Ishikawa (cell line): ENCODE results near the gene CENPC.

Experiments used
- CEBPB ChIP-seq: IDR thresholded peaks from 2 replicates; pipeline ENCODE4 v1.6.1; 2012
- CREB1 ChIP-seq: IDR thresholded peaks from 2 replicates; pipeline ENCODE4 v1.6.1; 2012; ENCODE audit warnings: low read depth
- EGR1 ChIP-seq: IDR thresholded peaks from 2 replicates; pipeline ENCODE4 v1.6.1; 2012
- EP300 ChIP-seq: IDR thresholded peaks from 2 replicates; pipeline ENCODE4 v1.6.1; 2012; ENCODE audit warnings: borderline replicate concordance
- FOXM1 ChIP-seq: IDR thresholded peaks from 2 replicates; pipeline ENCODE4 v1.6.1; 2012; ENCODE audit warnings: low read depth, borderline replicate concordance
- NFIC ChIP-seq: IDR thresholded peaks from 2 replicates; pipeline ENCODE4 v1.6.1; 2012
- RAD21 ChIP-seq: IDR thresholded peaks from 2 replicates; pipeline ENCODE4 v1.6.1; 2012; ENCODE audit warnings: low read depth
- TAF1 ChIP-seq: IDR thresholded peaks from 2 replicates; pipeline ENCODE4 v1.6.1; 2012; ENCODE audit warnings: low read depth, mild to moderate bottlenecking
- TCF12 ChIP-seq: IDR thresholded peaks from 2 replicates; pipeline ENCODE4 v1.6.1; 2012; ENCODE audit warnings: low read depth
- TEAD4 ChIP-seq: IDR thresholded peaks from 2 replicates; pipeline ENCODE4 v1.6.1; 2012
- YY1 ChIP-seq: IDR thresholded peaks from 2 replicates; pipeline ENCODE4 v1.6.1; 2012; ENCODE audit warnings: low read depth
- ZBTB7A ChIP-seq: IDR thresholded peaks from 2 replicates; pipeline ENCODE4 v1.6.1; 2012; ENCODE audit warnings: low read depth
- TF ChIP-seq, protein P1 (sequence below): IDR thresholded peaks from 2 replicates; pipeline ENCODE4 v1.6.1; 2012; ENCODE audit warnings: low read depth, mild to moderate bottlenecking
- TF ChIP-seq, protein P2 (sequence below): IDR thresholded peaks from 2 replicates; pipeline ENCODE4 v1.6.1; 2012
- TF ChIP-seq, protein P3 (sequence below): IDR thresholded peaks from 2 replicates; pipeline ENCODE4 v1.6.1; 2012

CENPC gene

DNA sequence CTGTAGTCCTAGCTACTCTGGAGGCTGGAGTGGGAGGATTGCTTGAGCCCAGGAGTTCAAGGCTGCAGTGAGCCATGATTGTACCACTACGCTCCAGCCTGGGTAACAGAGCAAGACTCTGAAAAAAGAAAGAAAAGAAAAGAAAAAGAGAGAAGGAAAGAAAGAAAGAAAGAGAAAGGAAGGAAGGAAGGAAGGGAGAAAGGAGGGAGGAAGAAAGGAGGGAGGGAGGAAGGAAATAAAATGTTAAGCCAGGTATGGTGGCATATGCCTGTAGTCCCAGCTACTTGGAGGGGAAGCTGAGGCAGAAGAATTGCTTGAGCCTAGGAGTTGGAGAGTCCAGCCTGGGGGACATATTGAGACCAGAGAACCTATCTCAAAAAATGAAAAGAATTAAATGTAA, 25.2 kb upstream of the CENPC start:
- TF ChIP-seq TAF1, result no peak

DNA sequence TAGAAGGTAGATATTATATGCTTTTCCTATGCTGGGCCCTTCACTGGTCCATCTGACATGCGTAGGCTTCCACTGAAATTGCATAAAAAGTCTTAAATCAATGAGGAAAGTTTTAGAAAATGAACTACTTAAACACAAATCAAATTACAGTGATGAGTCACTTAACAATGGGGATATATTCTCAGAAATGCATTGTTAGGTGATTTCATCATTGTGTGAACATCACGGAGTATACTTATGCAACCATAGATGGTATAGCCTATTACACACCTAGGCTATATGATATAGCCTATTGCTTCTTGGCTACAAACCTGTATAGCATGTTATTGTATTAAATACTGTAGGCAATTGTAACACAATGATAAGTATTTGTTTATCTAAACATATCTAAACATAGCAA, 23.5 kb upstream of the CENPC start:
- no peak for TF ChIP-seq RAD21
- peak; percentile 29; the same call in 1 of the 2 replicates for TF ChIP-seq CEBPB
- no peak for TF ChIP-seq ZBTB7A
- TF ChIP-seq NFIC, result no peak
- no peak for TF ChIP-seq EP300
- no peak for TF ChIP-seq TAF1

DNA sequence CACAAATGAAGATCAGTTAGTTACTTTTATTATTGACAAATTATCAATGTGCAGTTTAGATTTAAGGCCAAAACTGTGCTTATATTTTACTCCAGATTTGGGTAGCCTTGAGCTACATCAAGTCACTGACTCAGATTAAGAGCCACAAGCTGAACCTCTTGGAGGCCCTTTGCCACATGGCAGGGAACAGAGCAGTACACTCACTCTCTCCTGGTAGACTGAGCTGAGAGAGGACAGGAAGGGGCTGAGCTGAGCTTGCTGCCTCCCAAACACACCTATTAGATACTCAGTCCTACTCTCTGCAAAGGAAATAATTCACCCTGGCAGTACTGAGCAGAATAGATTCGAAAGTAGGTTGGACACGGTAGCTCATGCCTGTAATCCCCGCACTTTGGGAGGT, 21.0 kb upstream of the CENPC start:
- TF ChIP-seq, protein P1, sequence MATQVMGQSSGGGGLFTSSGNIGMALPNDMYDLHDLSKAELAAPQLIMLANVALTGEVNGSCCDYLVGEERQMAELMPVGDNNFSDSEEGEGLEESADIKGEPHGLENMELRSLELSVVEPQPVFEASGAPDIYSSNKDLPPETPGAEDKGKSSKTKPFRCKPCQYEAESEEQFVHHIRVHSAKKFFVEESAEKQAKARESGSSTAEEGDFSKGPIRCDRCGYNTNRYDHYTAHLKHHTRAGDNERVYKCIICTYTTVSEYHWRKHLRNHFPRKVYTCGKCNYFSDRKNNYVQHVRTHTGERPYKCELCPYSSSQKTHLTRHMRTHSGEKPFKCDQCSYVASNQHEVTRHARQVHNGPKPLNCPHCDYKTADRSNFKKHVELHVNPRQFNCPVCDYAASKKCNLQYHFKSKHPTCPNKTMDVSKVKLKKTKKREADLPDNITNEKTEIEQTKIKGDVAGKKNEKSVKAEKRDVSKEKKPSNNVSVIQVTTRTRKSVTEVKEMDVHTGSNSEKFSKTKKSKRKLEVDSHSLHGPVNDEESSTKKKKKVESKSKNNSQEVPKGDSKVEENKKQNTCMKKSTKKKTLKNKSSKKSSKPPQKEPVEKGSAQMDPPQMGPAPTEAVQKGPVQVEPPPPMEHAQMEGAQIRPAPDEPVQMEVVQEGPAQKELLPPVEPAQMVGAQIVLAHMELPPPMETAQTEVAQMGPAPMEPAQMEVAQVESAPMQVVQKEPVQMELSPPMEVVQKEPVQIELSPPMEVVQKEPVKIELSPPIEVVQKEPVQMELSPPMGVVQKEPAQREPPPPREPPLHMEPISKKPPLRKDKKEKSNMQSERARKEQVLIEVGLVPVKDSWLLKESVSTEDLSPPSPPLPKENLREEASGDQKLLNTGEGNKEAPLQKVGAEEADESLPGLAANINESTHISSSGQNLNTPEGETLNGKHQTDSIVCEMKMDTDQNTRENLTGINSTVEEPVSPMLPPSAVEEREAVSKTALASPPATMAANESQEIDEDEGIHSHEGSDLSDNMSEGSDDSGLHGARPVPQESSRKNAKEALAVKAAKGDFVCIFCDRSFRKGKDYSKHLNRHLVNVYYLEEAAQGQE, result no peak
- TF ChIP-seq, protein P2, sequence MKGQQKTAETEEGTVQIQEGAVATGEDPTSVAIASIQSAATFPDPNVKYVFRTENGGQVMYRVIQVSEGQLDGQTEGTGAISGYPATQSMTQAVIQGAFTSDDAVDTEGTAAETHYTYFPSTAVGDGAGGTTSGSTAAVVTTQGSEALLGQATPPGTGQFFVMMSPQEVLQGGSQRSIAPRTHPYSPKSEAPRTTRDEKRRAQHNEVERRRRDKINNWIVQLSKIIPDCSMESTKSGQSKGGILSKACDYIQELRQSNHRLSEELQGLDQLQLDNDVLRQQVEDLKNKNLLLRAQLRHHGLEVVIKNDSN, result no peak
- TF ChIP-seq RAD21 (no peak), CREB1 (no peak)
- TF ChIP-seq, protein P3, sequence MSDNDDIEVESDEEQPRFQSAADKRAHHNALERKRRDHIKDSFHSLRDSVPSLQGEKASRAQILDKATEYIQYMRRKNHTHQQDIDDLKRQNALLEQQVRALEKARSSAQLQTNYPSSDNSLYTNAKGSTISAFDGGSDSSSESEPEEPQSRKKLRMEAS, result no peak

DNA sequence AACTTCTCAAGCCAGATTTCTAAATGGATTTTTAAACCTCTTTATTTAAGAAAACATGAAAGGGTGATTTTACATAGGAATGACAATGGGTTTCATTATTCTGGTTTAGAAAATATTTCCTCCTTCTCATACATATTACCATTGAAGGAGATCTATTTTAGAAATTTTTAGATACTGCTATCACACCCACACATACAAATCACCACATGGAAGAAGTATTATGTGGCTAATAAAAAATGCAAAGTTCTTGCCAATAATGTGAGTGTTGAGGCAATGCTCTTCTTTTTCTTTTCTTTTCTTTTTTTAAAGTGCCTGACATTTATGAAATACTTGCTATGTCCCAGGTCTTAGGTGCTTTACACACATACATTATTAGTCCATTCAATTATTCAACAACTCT, 20.0 kb upstream of the CENPC start:
- TF ChIP-seq, protein P1, result no peak

DNA sequence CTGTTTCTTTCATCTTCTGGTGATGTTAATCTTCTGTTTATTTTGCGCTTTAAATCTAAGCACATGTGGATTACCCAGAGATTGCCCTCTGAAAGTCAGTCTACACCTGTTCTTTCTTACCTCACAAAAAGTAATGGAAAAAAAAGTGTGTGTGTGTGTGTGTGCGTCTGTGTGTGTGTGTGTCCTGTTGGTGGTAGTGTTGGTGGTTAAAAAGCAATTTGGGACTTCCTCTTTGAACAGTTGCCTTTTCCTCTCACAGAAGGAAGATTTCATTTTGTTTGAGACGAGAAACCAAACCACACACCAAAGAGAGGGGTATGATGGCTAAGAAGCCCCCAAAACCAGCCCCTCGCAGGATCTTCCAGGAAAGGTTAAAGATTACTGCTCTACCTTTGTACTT, 13.2 kb upstream of the CENPC start, which contains the start of gene STAP1:
Gene STAP1, plus strand, starts transcription at position 235 of the 400 bp plus-strand sequence. Its CDS starts 83 bp downstream, at position 318.
- TF ChIP-seq ZBTB7A (no peak), EGR1 (no peak), TCF12 (no peak), FOXM1 (no peak), TEAD4 (no peak), TAF1 (no peak), EP300 (no peak), YY1 (no peak), NFIC (no peak), CREB1 (no peak), RAD21 (no peak), CEBPB (no peak)
- TF ChIP-seq, protein P2, result no peak
- TF ChIP-seq, protein P1, result no peak
- TF ChIP-seq, protein P3, result no peak

DNA sequence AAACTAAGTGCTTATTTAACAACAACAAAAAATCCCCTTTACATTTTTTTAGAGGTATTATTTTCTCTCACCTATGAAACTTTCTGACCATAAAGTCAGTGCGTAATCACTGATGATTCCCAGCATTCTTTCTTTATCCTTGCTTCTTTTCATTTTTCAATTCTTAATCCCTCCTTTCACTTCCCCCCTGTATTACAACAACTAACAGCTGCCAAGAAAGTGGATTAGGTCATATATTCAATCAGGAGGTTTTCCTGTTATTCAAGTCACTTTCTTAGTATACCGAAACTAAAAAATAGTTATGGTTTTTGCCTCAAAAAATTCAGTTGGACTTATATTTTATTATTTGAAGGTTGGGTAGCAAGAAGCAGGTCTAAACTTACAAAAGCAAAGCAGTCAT, 11.1 kb upstream of the CENPC start:
- no peak for TF ChIP-seq CEBPB
- TF ChIP-seq, protein P2, result no peak
- no peak for TF ChIP-seq TAF1
- no peak for TF ChIP-seq CREB1
- no peak for TF ChIP-seq EGR1
- TF ChIP-seq RAD21, result no peak
- no peak for TF ChIP-seq TCF12
- TF ChIP-seq, protein P3, result no peak
- TF ChIP-seq, protein P1, result no peak
